Measurements from ENCODE around the gene DNAJC17. TPM values are rescaled to one million over a fixed set of nuclear protein-coding genes. Genes with fewer than 3 reads are reported as not detected.

The DNAJC17 gene
- total RNA-seq, 1 donor = 21.6 TPM

- peak overlapping the region; percentile 89 for H3K4me3 ChIP-seq (ENCODE audit: low read depth, low read length)
- DNase-seq (ENCODE audit: low read depth) = no peak
- TF ChIP-seq CTCF (IDR thresholded peaks at IDR 0.05; ENCODE audit: insufficient read depth, low read length) = no peak
These were observed 702 bp upstream of the DNAJC17 start for GRCh38 chr15:40807888-40808461.

- DNase-seq (ENCODE audit: low read depth) = no peak
- TF ChIP-seq CTCF (IDR thresholded peaks at IDR 0.05; ENCODE audit: insufficient read depth, low read length) = no peak
- H3K4me3 ChIP-seq (ENCODE audit: low read depth, low read length) = peak overlapping the region; percentile 99
These were observed 623 bp downstream of the DNAJC17 start for GRCh38 chr15:40806672-40807027.

- TF ChIP-seq CTCF (IDR thresholded peaks at IDR 0.05; ENCODE audit: insufficient read depth, low read length) = no peak
- DNase-seq (ENCODE audit: low read depth) = no peak
- no peak overlapping the region for H3K4me3 ChIP-seq (ENCODE audit: low read depth, low read length)
These were observed 3.6 kb downstream of the DNAJC17 start for GRCh38 chr15:40803688-40804087.

- DNase-seq (ENCODE audit: low read depth) = no peak
- H3K4me3 ChIP-seq (ENCODE audit: low read depth, low read length) = no peak overlapping the region
- no peak for TF ChIP-seq CTCF (IDR thresholded peaks at IDR 0.05; ENCODE audit: insufficient read depth, low read length)
These were observed 4.2 kb downstream of the DNAJC17 start for GRCh38 chr15:40803076-40803475.

- no peak for TF ChIP-seq CTCF (IDR thresholded peaks at IDR 0.05; ENCODE audit: insufficient read depth, low read length)
- DNase-seq (ENCODE audit: low read depth) = no peak
These were observed 7.8 kb downstream of the DNAJC17 start for GRCh38 chr15:40799523-40799922.

GRCh38 chr15:40796512-40796911 lies 10.8 kb downstream of the DNAJC17 start:
- H3K4me3 ChIP-seq (ENCODE audit: low read depth, low read length) = no peak overlapping the region
- no peak for TF ChIP-seq CTCF (IDR thresholded peaks at IDR 0.05; ENCODE audit: insufficient read depth, low read length)

More at GRCh38 chr15:40799523-40799922, 7.8 kb downstream of the DNAJC17 start:
- H3K4me3 ChIP-seq (ENCODE audit: low read depth, low read length) = no peak overlapping the region

GRCh38 chr15:40796041-40796440 lies 11.2 kb downstream of the DNAJC17 start:
- no peak overlapping the region for H3K4me3 ChIP-seq (ENCODE audit: low read depth, low read length)
- no peak for TF ChIP-seq CTCF (IDR thresholded peaks at IDR 0.05; ENCODE audit: insufficient read depth, low read length)
- DNase-seq (ENCODE audit: low read depth) = no peak

More at GRCh38 chr15:40796512-40796911, 10.8 kb downstream of the DNAJC17 start:
- DNase-seq (ENCODE audit: low read depth) = no peak
